HepG2 (cell line): ENCODE results near the gene NPW.

Experiments
- ZBTB38 ChIP-seq: sonication (generic); formaldehyde crosslinking; IDR thresholded peaks from 2 replicates; pipeline ENCODE4 v1.5.1; 2020; ENCODE audit warnings: mild to moderate bottlenecking, missing genetic modification reagents
- ZNF138 ChIP-seq: sonication (generic); formaldehyde crosslinking; IDR thresholded peaks from 2 replicates; pipeline ENCODE4 v1.5.0; 2020; ENCODE audit warnings: mild to moderate bottlenecking, low read depth, missing genetic modification reagents
- ZNF232 ChIP-seq: sonication (generic); formaldehyde crosslinking; IDR thresholded peaks from 2 replicates; pipeline ENCODE4 v1.4.0; 2020; ENCODE audit warnings: missing genetic modification reagents, borderline replicate concordance

DNA sequence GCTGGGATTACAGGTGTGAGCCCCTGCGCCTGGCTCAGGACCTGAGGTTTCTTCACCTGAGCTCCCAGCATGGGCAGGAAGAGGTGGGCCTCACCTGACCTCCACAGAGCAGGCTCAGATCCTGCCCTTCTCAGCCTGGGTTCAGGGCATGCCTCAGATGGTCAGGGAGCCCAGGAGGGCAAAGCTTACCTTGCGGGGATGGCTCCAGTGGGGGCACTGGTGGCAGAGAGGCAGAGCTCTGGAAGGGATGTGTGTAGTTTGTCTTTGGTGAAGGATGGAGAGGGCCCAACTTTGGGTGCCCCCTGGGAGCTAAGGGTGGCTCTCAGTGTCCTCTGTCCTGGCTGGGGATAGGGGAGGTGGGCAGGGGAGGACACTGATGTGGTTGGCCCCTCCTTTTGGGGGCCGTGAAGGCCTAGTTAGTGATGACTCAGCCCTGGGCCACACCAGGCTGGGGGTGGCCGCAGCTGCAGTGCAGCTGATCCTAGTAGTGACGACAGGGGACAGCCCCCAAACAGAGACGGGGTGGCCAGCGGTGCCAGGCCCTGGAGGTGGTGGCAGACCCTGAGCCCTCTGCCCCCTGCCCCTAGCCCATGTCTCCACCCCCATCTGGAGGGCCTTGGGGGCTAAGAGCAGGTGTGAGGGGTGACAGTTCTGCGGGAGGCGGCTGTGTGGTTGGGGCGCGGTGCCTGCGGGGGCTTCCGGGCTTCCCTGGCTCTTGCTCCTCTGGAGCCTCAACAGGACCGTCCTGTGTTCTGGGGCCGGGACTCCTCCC is 12.9 kb downstream of the NPW start:
- TF ChIP-seq ZBTB38 (no peak), ZNF138 (CRISPR knock-in tag) (no peak), ZNF232 (no peak)
